ENCODE results near the gene VMAC. TPM values are rescaled to one million over a fixed set of nuclear protein-coding genes. Genes with fewer than 3 reads are reported as not detected.

VMAC gene
- total and polyA plus RNA-seq, 9 of the 15 experiments (the other 6 are each of a cell fraction or from before 2014, with no cell fraction given), result 0.03 to 3.4 (median 1.1) TPM

DNA sequence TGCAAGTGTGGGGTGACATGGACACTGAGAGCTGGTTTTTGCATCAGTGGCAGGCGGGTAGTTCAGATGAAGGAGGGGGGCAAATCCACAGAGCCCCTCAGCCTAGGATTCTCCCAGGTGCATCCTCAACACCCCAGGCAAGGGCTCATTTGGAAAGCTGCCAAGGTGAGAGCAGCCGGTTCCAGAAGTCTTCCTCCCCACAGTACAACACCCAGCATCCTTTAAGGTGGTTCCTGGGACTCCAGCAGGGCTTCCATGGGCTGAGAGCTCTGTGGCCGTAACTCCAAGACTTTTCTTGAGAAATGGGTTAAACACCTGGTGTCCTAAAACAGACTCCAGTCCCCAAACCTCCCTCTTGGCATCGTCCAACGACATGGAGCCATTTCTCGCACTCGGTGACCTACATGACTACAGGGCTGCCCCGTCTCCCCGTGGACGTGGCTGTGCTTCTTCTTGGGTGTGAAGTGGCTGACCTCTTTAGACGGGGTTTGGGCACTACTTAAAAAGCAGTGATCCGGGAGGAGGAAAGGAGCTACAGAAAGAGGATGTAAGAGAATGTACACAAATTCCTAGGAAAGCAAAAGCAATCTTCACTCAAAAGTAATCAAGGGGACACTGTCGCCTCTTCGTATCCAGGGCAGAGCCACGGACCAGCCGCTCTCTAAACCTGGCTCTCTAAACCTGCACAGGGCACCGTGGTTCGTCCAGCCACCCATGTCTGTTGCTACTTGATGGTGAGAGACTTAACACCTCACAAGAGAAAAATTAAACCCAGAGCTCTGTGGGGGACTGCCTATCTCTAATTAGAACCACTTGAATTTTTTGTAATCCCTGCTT lies 47.7 kb downstream of the VMAC start:
- peaks cover 39 to 46% of the 10 kb centered on the region in 2 experiments for H3K4me1 ChIP-seq (replicated peaks in 1 of 2; ENCODE audit: control insufficient read depth in 2 of 2, insufficient read depth in 2 of 2, low read length in 2 of 2)
- no peak overlapping the region for H3K4me2 ChIP-seq (ENCODE audit: insufficient read depth, low read length)
- no peaks in the 10 kb centered on the region for H3K27me3 ChIP-seq (ENCODE audit: control insufficient read depth in 2 of 2, insufficient read depth in 2 of 2, low read length in 2 of 2)
- CTCF ChIA-PET (ENCODE audit: low intra/inter-chr PET ratio), result no interaction called here
- POLR2A ChIA-PET, result interaction anchor here (0.5 to 1.0 kb wide), 4 partner anchors 9 to 30 kb away, joined by 3 to 5 read pairs (median 4); no protein-coding TSS in a partner anchor
- BruUV-seq (replicated peaks), result no TSS peak
- H2AFZ ChIP-seq (ENCODE audit: low read depth, low read length), result no peak overlapping the region
- intact Hi-C loops (cut with micrococcal nuclease), result no loop called here
- ATAC-seq, result no peak
- H3K9ac ChIP-seq (ENCODE audit: insufficient read depth in 1 of 2, low read depth in 2 of 2, low read length in 2 of 2), result peak overlapping the region; percentile 46 to 65; a peak in 2 of 4 replicates
- peaks cover 53% of the 10 kb centered on the region for H3K36me3 ChIP-seq (ENCODE audit: control insufficient read depth, insufficient read depth, low read length)
- in situ Hi-C loops (cut with MboI), result no loop called here
- H3K9me3 ChIP-seq (replicated peaks; ENCODE audit: control insufficient read depth, insufficient read depth, low read depth, low read length), result no peaks in the 10 kb centered on the region
- H3K79me2 ChIP-seq (ENCODE audit: control insufficient read depth, insufficient read depth, low read length), result peaks cover 95% of the 10 kb centered on the region
- H3K27ac ChIP-seq (ENCODE audit: extremely low read depth, low read depth, low read length), result peak overlapping the region; percentile 70
- H3K4me3 ChIP-seq, result no peak overlapping the region
- H4K20me1 ChIP-seq (replicated peaks; ENCODE audit: control insufficient read depth, insufficient read depth, low read length), result peaks cover 16% of the 10 kb centered on the region; the same call in 1 of the 2 replicates
- WGBS (ENCODE audit: insufficient coverage, low coverage, missing lambda C conversion rate), result 91% methylated on average over 17 of the region's 18 CpGs
- DNase-seq (ENCODE audit: extremely low read depth in 1 of 4, low spot score in 3 of 4), result no peak
- no peaks in the 10 kb centered on the region for H3K9me1 ChIP-seq (ENCODE audit: control insufficient read depth, insufficient read depth, low read length)
- no peak for TF ChIP-seq POLR2B (IDR thresholded peaks at IDR 0.05; ENCODE audit: low read depth, partially characterized antibody)
- peak; percentile 66 for TF ChIP-seq NFIC (IDR thresholded peaks at IDR 0.05)
- peak; percentile 8; the same call in 1 of the 2 replicates for TF ChIP-seq NFRKB (IDR thresholded peaks at IDR 0.05; ENCODE audit: low read depth)
- TF ChIP-seq, protein P1, sequence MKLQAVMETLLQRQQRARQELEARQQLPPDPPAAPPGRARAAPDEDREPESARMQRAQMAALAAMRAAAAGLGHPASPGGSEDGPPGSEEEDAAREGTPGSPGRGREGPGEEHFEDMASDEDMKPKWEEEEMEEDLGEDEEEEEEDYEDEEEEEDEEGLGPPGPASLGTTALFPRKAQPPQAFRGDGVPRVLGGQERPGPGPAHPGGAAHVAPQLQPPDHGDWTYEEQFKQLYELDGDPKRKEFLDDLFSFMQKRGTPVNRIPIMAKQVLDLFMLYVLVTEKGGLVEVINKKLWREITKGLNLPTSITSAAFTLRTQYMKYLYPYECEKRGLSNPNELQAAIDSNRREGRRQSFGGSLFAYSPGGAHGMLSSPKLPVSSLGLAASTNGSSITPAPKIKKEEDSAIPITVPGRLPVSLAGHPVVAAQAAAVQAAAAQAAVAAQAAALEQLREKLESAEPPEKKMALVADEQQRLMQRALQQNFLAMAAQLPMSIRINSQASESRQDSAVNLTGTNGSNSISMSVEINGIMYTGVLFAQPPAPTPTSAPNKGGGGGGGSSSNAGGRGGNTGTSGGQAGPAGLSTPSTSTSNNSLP (IDR thresholded peaks at IDR 0.05; ENCODE audit: borderline replicate concordance, low read depth, low read length), result no peak
- no peak for TF ChIP-seq CREBBP (IDR thresholded peaks at IDR 0.05; ENCODE audit: low read depth, low read length)
- no peak for FAIRE-seq
